GM12874 (cell line): Measurements from ENCODE around the gene DYNC1LI1.

Experiments
- TF ChIP-seq, protein P1 (sequence below): IDR thresholded peaks from 2 replicates; pipeline ENCODE4 v1.5.1; 2011; ENCODE audit warnings: low read depth, mild to moderate bottlenecking, control low read depth, low read length, moderate library complexity; ENCODE audit not compliant: insufficient read depth

DYNC1LI1 gene

DNA sequence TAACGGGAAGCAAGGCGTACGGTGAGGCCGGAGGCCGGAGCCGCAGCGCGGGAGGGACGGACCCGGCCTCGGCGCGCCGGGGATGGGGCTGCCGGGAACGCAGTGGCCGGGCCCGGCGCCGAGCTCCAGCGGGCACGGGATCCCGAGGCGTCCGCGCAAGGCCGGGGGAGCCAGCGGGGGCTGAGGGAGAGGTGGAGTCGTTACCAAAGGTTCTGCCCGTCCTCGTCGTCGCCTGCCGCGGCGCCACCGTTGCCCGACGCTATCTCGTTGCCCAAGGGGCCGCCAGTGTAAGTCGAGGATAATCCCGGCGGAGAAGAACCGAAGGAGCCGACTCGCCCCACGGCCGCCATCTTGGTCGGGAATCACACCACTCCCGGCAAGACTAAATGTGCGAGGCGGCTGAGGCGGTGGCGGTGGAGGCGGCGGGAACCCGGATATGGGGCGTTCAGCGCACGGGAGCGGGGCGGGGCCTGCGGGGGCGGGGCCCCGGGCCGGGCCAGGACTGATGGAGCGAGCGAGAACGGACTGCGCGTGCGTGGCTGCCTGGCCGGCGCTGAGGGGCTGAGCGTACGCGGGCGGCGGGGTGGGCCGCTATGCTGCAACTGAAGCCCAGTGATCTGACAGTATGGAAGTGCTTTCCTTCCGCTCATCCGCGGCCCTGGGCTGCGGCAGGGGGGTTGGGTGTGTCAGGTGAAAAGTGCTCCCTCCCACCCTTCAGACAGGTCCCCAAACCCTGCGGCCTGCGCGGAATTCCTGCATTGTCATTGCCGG lies at the start of gene DYNC1LI1:
Gene DYNC1LI1, minus strand, starts transcription at position 438 of the 771 bp plus-strand sequence. Its CDS starts 88 bp downstream, at position 350.
- TF ChIP-seq, protein P1, sequence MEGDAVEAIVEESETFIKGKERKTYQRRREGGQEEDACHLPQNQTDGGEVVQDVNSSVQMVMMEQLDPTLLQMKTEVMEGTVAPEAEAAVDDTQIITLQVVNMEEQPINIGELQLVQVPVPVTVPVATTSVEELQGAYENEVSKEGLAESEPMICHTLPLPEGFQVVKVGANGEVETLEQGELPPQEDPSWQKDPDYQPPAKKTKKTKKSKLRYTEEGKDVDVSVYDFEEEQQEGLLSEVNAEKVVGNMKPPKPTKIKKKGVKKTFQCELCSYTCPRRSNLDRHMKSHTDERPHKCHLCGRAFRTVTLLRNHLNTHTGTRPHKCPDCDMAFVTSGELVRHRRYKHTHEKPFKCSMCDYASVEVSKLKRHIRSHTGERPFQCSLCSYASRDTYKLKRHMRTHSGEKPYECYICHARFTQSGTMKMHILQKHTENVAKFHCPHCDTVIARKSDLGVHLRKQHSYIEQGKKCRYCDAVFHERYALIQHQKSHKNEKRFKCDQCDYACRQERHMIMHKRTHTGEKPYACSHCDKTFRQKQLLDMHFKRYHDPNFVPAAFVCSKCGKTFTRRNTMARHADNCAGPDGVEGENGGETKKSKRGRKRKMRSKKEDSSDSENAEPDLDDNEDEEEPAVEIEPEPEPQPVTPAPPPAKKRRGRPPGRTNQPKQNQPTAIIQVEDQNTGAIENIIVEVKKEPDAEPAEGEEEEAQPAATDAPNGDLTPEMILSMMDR = no peak

DNA sequence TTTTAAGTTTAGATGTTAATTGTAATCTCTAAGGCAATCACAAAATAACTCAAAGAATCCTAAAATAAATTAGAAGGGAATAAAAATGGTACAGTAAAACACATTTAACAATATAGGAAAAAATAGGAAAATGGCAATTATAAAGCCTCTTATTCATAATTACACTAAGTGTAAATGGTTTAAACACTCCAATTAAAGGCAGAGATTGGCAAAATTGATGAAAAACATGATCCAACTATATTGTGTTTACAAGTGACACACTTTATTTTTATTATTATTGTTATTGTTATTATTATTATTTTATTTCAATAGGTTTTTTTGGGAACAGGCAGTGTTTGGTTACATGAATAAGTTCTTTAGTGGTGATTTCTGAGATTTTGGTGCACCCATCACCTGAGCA lies 48.7 kb upstream of the DYNC1LI1 start:
- TF ChIP-seq, protein P1 = no peak

GRCh38 chr3:32616267-32616962 lies 45.8 kb upstream of the DYNC1LI1 start:
- TF ChIP-seq, protein P1 = no peak

GRCh38 chr3:32614956-32615355 lies 44.3 kb upstream of the DYNC1LI1 start:
- TF ChIP-seq, protein P1 = no peak

- TF ChIP-seq, protein P1 = no peak
Observed at GRCh38 chr3:32613183-32613582, 42.5 kb upstream of the DYNC1LI1 start.

DNA sequence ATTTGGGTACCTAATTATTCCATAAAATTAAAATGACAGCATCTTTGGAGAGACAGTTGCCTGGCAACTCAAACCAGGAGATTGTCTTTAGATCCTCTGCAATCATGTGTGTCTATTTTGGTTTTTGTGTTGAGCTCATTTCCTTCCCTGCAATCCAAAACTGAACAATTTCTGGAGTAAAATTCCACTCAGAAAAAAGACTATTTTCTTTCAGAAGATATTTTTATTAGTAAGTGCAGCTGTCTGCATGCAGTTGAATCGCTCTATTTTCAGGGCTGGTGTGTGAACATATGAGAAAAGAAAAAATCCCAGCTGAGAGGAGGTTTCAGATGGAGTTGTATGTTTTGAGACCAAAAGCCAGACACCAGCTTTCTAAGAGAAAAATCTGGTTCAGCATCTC lies 41.9 kb upstream of the DYNC1LI1 start:
- TF ChIP-seq, protein P1 = no peak

GRCh38 chr3:32607522-32607921 lies 36.9 kb upstream of the DYNC1LI1 start:
- TF ChIP-seq, protein P1 = no peak
